B cell (primary cell): ENCODE results near the gene TSFM.

Source experiments
- CTCF ChIP-seq: fragments of 200-600 bp; IDR thresholded peaks from one replicate; pipeline ENCODE4 v1.8.0; 2022; ENCODE audit warnings: antibody characterized with exemption, mild to moderate bottlenecking
- EZH2 ChIP-seq: IDR thresholded peaks from 2 replicates; pipeline ENCODE4 v1.6.1; 2012; ENCODE audit warnings: borderline replicate concordance, low read depth, mild to moderate bottlenecking, moderate library complexity, low read length; ENCODE audit not compliant: insufficient read depth, poor library complexity, severe bottlenecking

GRCh38 chr12:57781801-57782200 is 786 bp upstream of the TSFM start:
- TF ChIP-seq CTCF: no peak
- TF ChIP-seq EZH2: no peak
